Thoracic aorta (tissue), 2 donors: ENCODE data around the gene MAST3. TPM values are rescaled to one million over a fixed set of nuclear protein-coding genes. Genes with fewer than 3 reads are reported as not detected.
"Not testable (repeated sequence)": the region's sequence is repeated elsewhere in the genome, so short reads cannot be mapped to it uniquely, and the experiment has no call there.

Experiments
- ATAC-seq: fragments of 150-250 bp; one replicate; pipeline ENCODE4 v1.8.0; 2017; ENCODE audit warnings: low read depth; ENCODE audit not compliant: insufficient number of reproducible peaks, low FRiP score
- DNase-seq: peaks from one replicate; pipeline ENCODE4 v3.0.0-alpha.2; 2020; ENCODE audit warnings: low spot score
- H3K27ac ChIP-seq, 2 donors: fragments of 200-600 bp; sonication (generic); 1 replicate in 1 of 2; 2 replicates in 1 of 2; pipeline ENCODE4 v1.5.1; 2016; ENCODE audit warnings: mild to moderate bottlenecking in 2 of 2, moderate library complexity in 2 of 2
- H3K27me3 ChIP-seq: fragments of 200-600 bp; sonication (generic); replicated peaks from 2 replicates; pipeline ENCODE4 v1.6.0; 2016; ENCODE audit warnings: mild to moderate bottlenecking; ENCODE audit not compliant: insufficient read depth
- H3K36me3 ChIP-seq: fragments of 200-600 bp; sonication (generic); one replicate; pipeline ENCODE4 v1.5.1; 2016
- H3K4me1 ChIP-seq, 2 donors: fragments of 200-600 bp; sonication (generic); 1 replicate in 1 of 2; 2 replicates in 1 of 2; pipeline versions ENCODE4 v1.5.1 to v1.6.0; 2016; ENCODE audit warnings: low read depth in 2 of 2, mild to moderate bottlenecking in 1 of 2; ENCODE audit not compliant: control insufficient read depth in 1 of 2
- H3K4me3 ChIP-seq: fragments of 200-600 bp; sonication (generic); 2 replicates; pipeline ENCODE4 v1.5.1; 2016; ENCODE audit warnings: mild to moderate bottlenecking
- H3K9me3 ChIP-seq: fragments of 200-600 bp; sonication (generic); 2 replicates; pipeline ENCODE4 v1.5.1; 2016
- total RNA-seq, 2 donors: library from RNA; depleted of rRNA; stranded (reverse); fragments of >200 nt; gene quantifications; one replicate each; pipeline versions ENCODE4 v1.1.0 to v1.2.3, GENCODE V29; 2016
- TF ChIP-seq, protein P1 (sequence below): fragments of 200-600 bp; sonication (generic); IDR thresholded peaks from one replicate; pipeline ENCODE4 v1.5.1; 2019; ENCODE audit warnings: antibody characterized with exemption

The MAST3 gene
- total RNA-seq, 2 donors from 2014 or later: 18.7 to 27.8 TPM

DNA sequence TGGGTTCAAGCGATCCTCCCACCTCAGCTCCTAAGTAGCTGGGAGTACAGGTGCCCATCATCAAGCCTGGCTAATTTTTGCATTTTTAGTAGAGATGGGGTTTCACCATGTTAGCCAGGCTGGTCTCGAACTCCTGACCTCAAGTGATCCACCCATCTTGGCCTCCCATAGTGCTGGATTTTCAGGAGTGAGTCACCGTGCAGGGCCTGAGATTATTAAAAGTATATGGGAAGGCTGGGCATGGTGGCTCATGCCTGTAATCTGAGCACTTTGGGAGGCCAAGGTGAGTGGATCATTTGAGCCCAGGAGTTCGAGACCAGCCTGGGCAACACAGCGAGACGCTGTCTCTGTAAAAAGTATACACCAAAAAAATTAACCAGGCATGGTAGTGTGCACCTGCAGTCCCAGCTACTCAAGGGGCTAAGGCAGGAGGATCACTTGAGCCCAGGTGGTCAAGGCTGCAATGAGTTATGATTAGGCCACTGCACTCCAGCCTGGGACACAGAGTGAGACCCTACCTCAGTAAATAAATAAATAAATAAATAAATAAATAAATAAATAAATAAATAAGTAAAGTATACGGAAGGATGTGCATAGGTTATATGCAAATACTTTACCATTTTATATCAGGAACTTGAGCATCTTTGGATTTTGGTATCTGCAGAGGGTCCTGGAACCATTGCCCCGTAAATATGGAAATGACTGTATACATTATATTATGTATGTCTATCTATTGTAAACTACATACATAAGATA lies 11.7 kb upstream of the MAST3 start:
- peaks cover 11 to 16% of the 10 kb centered on the region in 2 donors for H3K4me1 ChIP-seq
- DNase-seq (no peak), ATAC-seq (no peak)
- H3K9me3 ChIP-seq: no peaks in the 10 kb centered on the region
- H3K27me3 ChIP-seq: no peaks in the 10 kb centered on the region
- TF ChIP-seq, protein P1, sequence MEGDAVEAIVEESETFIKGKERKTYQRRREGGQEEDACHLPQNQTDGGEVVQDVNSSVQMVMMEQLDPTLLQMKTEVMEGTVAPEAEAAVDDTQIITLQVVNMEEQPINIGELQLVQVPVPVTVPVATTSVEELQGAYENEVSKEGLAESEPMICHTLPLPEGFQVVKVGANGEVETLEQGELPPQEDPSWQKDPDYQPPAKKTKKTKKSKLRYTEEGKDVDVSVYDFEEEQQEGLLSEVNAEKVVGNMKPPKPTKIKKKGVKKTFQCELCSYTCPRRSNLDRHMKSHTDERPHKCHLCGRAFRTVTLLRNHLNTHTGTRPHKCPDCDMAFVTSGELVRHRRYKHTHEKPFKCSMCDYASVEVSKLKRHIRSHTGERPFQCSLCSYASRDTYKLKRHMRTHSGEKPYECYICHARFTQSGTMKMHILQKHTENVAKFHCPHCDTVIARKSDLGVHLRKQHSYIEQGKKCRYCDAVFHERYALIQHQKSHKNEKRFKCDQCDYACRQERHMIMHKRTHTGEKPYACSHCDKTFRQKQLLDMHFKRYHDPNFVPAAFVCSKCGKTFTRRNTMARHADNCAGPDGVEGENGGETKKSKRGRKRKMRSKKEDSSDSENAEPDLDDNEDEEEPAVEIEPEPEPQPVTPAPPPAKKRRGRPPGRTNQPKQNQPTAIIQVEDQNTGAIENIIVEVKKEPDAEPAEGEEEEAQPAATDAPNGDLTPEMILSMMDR: no peak
- no peak overlapping the region for H3K27ac ChIP-seq
- H3K36me3 ChIP-seq: no peaks in the 10 kb centered on the region
- H3K4me3 ChIP-seq: no peak overlapping the region

DNA sequence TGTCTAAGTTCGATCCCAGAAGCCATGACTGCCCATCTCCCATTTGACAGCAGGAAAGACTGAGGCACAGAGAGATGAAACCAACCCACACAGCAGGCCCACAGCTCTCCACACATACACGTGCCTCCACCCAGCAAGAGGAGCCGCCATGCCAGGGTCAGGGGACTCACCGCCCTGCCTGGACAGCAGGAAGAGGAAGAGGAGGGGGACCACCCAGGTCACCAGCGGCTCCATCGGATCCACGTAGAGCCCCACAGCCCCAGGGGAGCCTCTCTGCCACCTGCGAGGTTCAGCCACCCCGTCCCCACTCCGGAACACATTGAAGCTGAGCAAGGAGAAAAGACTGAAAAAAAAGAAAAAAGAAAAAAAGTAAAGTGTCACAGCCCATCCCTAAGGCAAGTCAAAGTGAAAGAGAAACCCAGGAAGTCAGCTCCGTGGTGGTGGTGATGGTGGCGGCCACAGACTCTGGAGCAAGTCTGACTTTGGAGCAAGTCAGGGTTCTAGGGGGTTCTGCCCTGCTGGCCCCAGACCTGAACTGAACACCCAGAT lies 10.9 kb upstream of the MAST3 start, which contains the start of gene IL12RB1:
Gene IL12RB1 (minus strand): TSS at position 345 of the 549 bp plus-strand sequence. CDS start 111 bp downstream, at position 234.
- ATAC-seq (no peak), DNase-seq (no peak)
- Histone ChIP-seq H3K27ac (no peak within 1 kb of the TSS), H3K36me3 (no peaks in the 10 kb centered on the region), H3K4me3 (peak within 1 kb of the TSS; percentile 68), H3K4me1 (peaks cover 17 to 21% of the 10 kb centered on the region in 2 donors), H3K27me3 (no peaks in the 10 kb centered on the region), H3K9me3 (no peaks in the 10 kb centered on the region)
- TF ChIP-seq, protein P1: no peak

DNA sequence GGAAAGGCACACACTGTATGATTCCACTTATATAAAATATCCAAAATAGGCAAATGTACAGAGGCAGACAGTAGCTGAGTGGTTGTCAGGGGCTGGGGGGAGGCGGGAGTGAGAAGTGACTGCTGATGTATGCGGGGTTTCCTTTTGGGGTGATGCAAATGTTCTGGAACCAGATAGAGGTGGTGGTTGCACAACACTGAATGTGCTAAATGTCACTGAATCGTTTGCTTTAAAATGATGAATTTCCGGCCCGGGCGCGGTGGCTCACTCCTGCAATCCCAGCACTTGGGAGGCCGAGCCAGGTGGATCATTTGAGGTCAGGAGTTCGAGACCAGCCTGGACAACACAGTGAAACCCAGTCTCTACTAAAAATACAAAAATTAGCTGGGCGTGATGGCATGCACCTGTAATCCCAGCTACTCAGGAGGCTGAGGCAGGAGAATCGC lies 8.5 kb upstream of the MAST3 start:
- not testable (repeated sequence) for H3K4me3 ChIP-seq, H3K27me3 ChIP-seq, DNase-seq, H3K36me3 ChIP-seq, H3K9me3 ChIP-seq, ATAC-seq
- Histone ChIP-seq H3K27ac (peak overlapping the region; percentile 28 to 50), H3K4me1 (peaks cover 17 to 28% of the 10 kb centered on the region in 2 donors)

DNA sequence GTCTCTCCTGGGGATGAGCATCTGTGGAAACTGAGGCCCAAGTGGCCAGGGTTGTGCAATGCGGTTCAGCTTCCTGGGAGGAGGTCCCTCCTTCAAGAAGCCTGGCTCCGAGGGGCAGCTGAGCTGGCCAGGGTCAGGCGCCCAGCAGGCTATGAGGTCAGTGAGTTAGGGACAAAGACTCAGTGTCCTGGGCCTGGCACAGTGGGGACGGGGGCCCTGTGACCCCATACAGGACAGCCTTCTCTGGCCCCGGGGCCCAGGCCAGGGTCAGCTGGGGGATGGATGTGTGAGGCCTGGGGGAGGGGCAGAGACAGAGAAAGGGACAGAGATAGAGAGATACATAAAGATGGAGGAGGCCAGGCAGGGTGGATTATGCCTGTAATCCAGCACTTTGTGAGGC lies 7.9 kb upstream of the MAST3 start:
- no peak for DNase-seq
- Histone ChIP-seq H3K36me3 (no peaks in the 10 kb centered on the region), H3K4me3 (no peak overlapping the region), H3K27ac (peak overlapping the region; percentile 28 to 50), H3K27me3 (no peaks in the 10 kb centered on the region), H3K4me1 (peaks cover 17 to 33% of the 10 kb centered on the region in 2 donors), H3K9me3 (no peaks in the 10 kb centered on the region)
- TF ChIP-seq, protein P1: no peak
- ATAC-seq: no peak

DNA sequence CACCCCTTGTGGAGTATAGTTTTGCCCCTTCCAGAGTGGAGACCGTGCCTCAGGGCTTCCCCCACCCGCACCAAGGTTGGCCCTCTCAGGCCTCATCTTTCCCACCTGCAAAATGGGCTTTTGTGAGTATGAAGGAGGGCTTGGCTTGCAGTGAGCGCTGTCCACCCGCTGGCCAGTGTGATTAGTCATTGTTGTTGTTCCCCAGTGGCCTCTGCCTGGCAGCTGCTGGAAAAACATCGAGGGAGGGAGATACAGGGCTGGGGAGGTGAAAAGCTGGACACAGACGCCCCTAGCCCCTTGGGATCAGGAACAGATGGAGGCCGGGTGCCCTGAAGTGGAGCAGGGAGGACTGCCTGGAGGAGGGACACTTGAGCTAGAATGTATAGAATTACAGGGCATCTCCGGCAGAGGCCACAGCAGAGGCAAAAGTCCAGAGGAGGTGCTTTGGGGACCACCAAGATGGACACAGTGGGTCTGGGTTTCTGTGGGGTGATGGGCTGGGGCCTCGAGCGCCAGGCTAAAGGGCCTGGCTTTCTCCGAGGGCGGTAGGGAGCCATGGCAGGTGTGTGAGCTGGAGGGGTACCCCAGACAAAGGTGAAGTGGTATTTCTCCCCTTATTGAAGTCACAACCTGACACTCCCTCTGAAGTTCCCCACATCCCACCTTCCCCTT lies 6.9 kb upstream of the MAST3 start:
- no peaks in the 10 kb centered on the region for H3K27me3 ChIP-seq
- H3K9me3 ChIP-seq: no peaks in the 10 kb centered on the region
- H3K36me3 ChIP-seq: no peaks in the 10 kb centered on the region
- H3K27ac ChIP-seq: no peak overlapping the region
- DNase-seq (no peak), ATAC-seq (no peak)
- no peak overlapping the region for H3K4me3 ChIP-seq
- H3K4me1 ChIP-seq: peaks cover 17 to 42% of the 10 kb centered on the region in 2 donors
- TF ChIP-seq, protein P1: no peak
